MCF 10A (cell line): ENCODE measurements around the gene KIAA2012. TPM values are rescaled to one million over a fixed set of nuclear protein-coding genes. Genes with fewer than 3 reads are reported as not detected.

Source experiments
- BruUV-seq: library from RNA; stranded (reverse); fragments of 400-500 nt; replicated peaks from 2 replicates; lab custom pipeline; 2021; lab: Mats Ljungman, UMichigan
- CTCF ChIA-PET: fragments of 300-600 bp; sonication (Branson Sonifier 250); formaldehyde crosslinking; extraction: SDS; loops from one replicate; lab custom pipeline; 2021; ENCODE audit warnings: antibody characterized with exemption, inconsistent platforms; lab: Yijun Ruan, JAX
- POLR2A ChIA-PET: fragments of 300-600, 350-650 bp; sonication (Branson Sonifier 250); formaldehyde crosslinking; extraction: SDS; loops from one replicate; lab custom pipeline; 2020; ENCODE audit warnings: antibody characterized with exemption, inconsistent platforms; lab: Yijun Ruan, JAX
- DNase-seq: peaks from one replicate; pipeline ENCODE4 v3.0.0-alpha.2; 2018; ENCODE audit not compliant: unreplicated experiment
- H3K27ac Mint-ChIP-seq: one replicate; pipeline ENCODE4 v1.8.0; 2022; ENCODE audit warnings: mild to moderate bottlenecking, low read depth, mixed read lengths; ENCODE audit not compliant: unreplicated experiment
- H3K27me3 Mint-ChIP-seq: one replicate; pipeline ENCODE4 v1.8.0; 2022; ENCODE audit warnings: mixed read lengths; ENCODE audit not compliant: insufficient read depth, unreplicated experiment
- H3K36me3 Mint-ChIP-seq: one replicate; pipeline ENCODE4 v1.8.0; 2022; ENCODE audit warnings: mild to moderate bottlenecking, moderate library complexity, mixed read lengths; ENCODE audit not compliant: insufficient read depth, unreplicated experiment
- H3K4me1 Mint-ChIP-seq: one replicate; pipeline ENCODE4 v1.8.0; 2022; ENCODE audit warnings: mixed read lengths; ENCODE audit not compliant: insufficient read depth, unreplicated experiment
- H3K4me3 Mint-ChIP-seq: one replicate; pipeline ENCODE4 v1.8.0; 2022; ENCODE audit warnings: mild to moderate bottlenecking, moderate library complexity, mixed read lengths; ENCODE audit not compliant: unreplicated experiment
- H3K9me3 Mint-ChIP-seq: one replicate; pipeline ENCODE4 v1.8.0; 2022; ENCODE audit warnings: mixed read lengths; ENCODE audit not compliant: unreplicated experiment
- CTCF ChIP-seq: fragments of 200-600 bp; IDR thresholded peaks from one replicate; pipeline ENCODE4 v1.8.0; 2022; ENCODE audit warnings: antibody characterized with exemption, mild to moderate bottlenecking; ENCODE audit not compliant: unreplicated experiment
- intact Hi-C: fragments of 100-400 bp; cut with micrococcal nuclease; formaldehyde crosslinking; loops from 2 replicates; pipeline ENCODE4 v1.14.1; 2022
- total RNA-seq: library from RNA; stranded (reverse); gene quantifications from 2 replicates; pipeline ENCODE4 v1.2.3, GENCODE V29; 2022

The KIAA2012 gene
- total RNA-seq, 1 experiment from 2014 or later: not detected

- no peaks in the 10 kb centered on the region for H3K4me1 Mint-ChIP-seq
- intact Hi-C loops: no loop called here
- no peaks in the 10 kb centered on the region for H3K36me3 Mint-ChIP-seq
- no peaks in the 10 kb centered on the region for H3K27me3 Mint-ChIP-seq
- no peak overlapping the region for H3K4me3 Mint-ChIP-seq
- TF ChIP-seq CTCF: no peak
- H3K27ac Mint-ChIP-seq: no peak overlapping the region
- CTCF ChIA-PET: interaction anchor here (0.7 to 0.9 kb wide), 2 partner anchors 231 to 739 kb away, joined by 3 read pairs; no protein-coding TSS in a partner anchor
- POLR2A ChIA-PET: no interaction called here
- no peaks in the 10 kb centered on the region for H3K9me3 Mint-ChIP-seq
- no peak for DNase-seq
- BruUV-seq: no TSS peak
Measured at GRCh38 chr2:202091476-202091875, 18.4 kb downstream of the KIAA2012 start.

- DNase-seq: peak; percentile 23
- H3K9me3 Mint-ChIP-seq: no peaks in the 10 kb centered on the region
- H3K4me3 Mint-ChIP-seq: no peak overlapping the region
- H3K4me1 Mint-ChIP-seq: no peaks in the 10 kb centered on the region
- intact Hi-C loops: no loop called here
- no peaks in the 10 kb centered on the region for H3K27me3 Mint-ChIP-seq
- no peak overlapping the region for H3K27ac Mint-ChIP-seq
- BruUV-seq: no TSS peak
- ChIA-PET POLR2A (no interaction called here), CTCF (no interaction called here)
- TF ChIP-seq CTCF: no peak
- no peaks in the 10 kb centered on the region for H3K36me3 Mint-ChIP-seq
Measured at GRCh38 chr2:202094426-202094986, 21.5 kb downstream of the KIAA2012 start.

- no peak overlapping the region for H3K4me3 Mint-ChIP-seq
- POLR2A ChIA-PET: no interaction called here
- DNase-seq: no peak
- H3K36me3 Mint-ChIP-seq: no peaks in the 10 kb centered on the region
- no peak for TF ChIP-seq CTCF
- intact Hi-C loops: no loop called here
- BruUV-seq: no TSS peak
- CTCF ChIA-PET: no interaction called here
- no peaks in the 10 kb centered on the region for H3K9me3 Mint-ChIP-seq
- H3K27ac Mint-ChIP-seq: no peak overlapping the region
- no peaks in the 10 kb centered on the region for H3K27me3 Mint-ChIP-seq
- H3K4me1 Mint-ChIP-seq: no peaks in the 10 kb centered on the region
Measured at GRCh38 chr2:202095235-202095634, 22.2 kb downstream of the KIAA2012 start.

- ChIA-PET CTCF (interaction anchor here (0.6 kb wide), 1 partner anchor 312 kb away, joined by 6 read pairs; no protein-coding TSS in a partner anchor), POLR2A (no interaction called here)
- H3K9me3 Mint-ChIP-seq: no peaks in the 10 kb centered on the region
- H3K36me3 Mint-ChIP-seq: no peaks in the 10 kb centered on the region
- TF ChIP-seq CTCF: no peak
- DNase-seq: no peak
- intact Hi-C loops: no loop called here
- H3K27ac Mint-ChIP-seq: no peak overlapping the region
- no TSS peak for BruUV-seq
- no peak overlapping the region for H3K4me3 Mint-ChIP-seq
- H3K27me3 Mint-ChIP-seq: no peaks in the 10 kb centered on the region
- H3K4me1 Mint-ChIP-seq: no peaks in the 10 kb centered on the region
Measured at GRCh38 chr2:202096736-202097135, 23.7 kb downstream of the KIAA2012 start.
